Naive thymus-derived CD4-positive, alpha-beta T cell (primary cell): ENCODE results near the gene TIMM10. TPM values are rescaled to one million over a fixed set of nuclear protein-coding genes. Genes with fewer than 3 reads are reported as not detected.

ENCODE experiments used
- ATAC-seq: fragments of 150-1000 bp; cut with Tn5 transposase; 2 replicates; pipeline ENCODE4 v1.10.0; 2021; ENCODE audit warnings: mild to moderate bottlenecking, moderate library complexity
- CTCF ChIA-PET: fragments of 350-600 bp; sonication (Branson Sonifier 250); formaldehyde crosslinking; loops from one replicate; lab custom pipeline; 2021; ENCODE audit warnings: antibody characterized with exemption; lab: Charles Lee
- POLR2A ChIA-PET: fragments of 350-600 bp; sonication (Branson Sonifier 250); formaldehyde crosslinking; loops from one replicate; lab custom pipeline; 2021; ENCODE audit warnings: antibody characterized with exemption, inconsistent platforms; lab: Charles Lee
- DNase-seq, 9 donors: peaks; one replicate each; pipeline versions ENCODE4 v3.0.0 to v3.0.0-alpha.2; 2020 to 2022; ENCODE audit warnings: mixed read lengths in 1 of 9
- H3K27ac ChIP-seq: one replicate; pipeline ENCODE4 v1.7.0; 2013; ENCODE audit warnings: mild to moderate bottlenecking, low read depth, low read length, moderate library complexity
- H3K27me3 ChIP-seq, 2 donors: one replicate each; pipeline ENCODE4 v1.7.0; 2013; ENCODE audit warnings: low read length in 2 of 2, mild to moderate bottlenecking in 2 of 2, moderate library complexity in 2 of 2; ENCODE audit not compliant: control insufficient read depth in 2 of 2, insufficient read depth in 2 of 2
- H3K36me3 ChIP-seq, 3 experiments: 1 replicate in 2 of 3; 2 replicates in 1 of 3; pipeline ENCODE4 v1.7.0; 2013; ENCODE audit warnings: low read length in 3 of 3, mild to moderate bottlenecking in 3 of 3, moderate library complexity in 1 of 3; ENCODE audit not compliant: insufficient read depth in 3 of 3, control insufficient read depth in 2 of 3
- H3K4me1 ChIP-seq, 2 donors: one replicate each; pipeline ENCODE4 v1.7.0; 2013; ENCODE audit warnings: low read length in 2 of 2, mild to moderate bottlenecking in 2 of 2, moderate library complexity in 1 of 2; ENCODE audit not compliant: control insufficient read depth in 2 of 2, insufficient read depth in 2 of 2
- H3K4me3 ChIP-seq: 2 replicates; pipeline ENCODE4 v1.7.0; 2013; ENCODE audit warnings: mild to moderate bottlenecking, low read length
- H3K9me3 ChIP-seq, 3 experiments: 1 replicate in 2 of 3; 2 replicates in 1 of 3; pipeline ENCODE4 v1.7.0; 2013; ENCODE audit warnings: low read length in 3 of 3; ENCODE audit not compliant: control insufficient read depth in 2 of 3
- H3K27ac Mint-ChIP-seq, 9 donors: one replicate each; pipeline ENCODE4 v1.8.0; 2020 to 2022; ENCODE audit warnings: mixed read lengths in 9 of 9, mild to moderate bottlenecking in 8 of 9, moderate library complexity in 5 of 9, inconsistent platforms in 2 of 9
- H3K27me3 Mint-ChIP-seq, 5 donors: one replicate each; pipeline ENCODE4 v1.8.0; 2021 to 2022; ENCODE audit warnings: mixed read lengths in 5 of 5, mild to moderate bottlenecking in 1 of 5
- H3K36me3 Mint-ChIP-seq, 5 donors: one replicate each; pipeline ENCODE4 v1.8.0; 2020 to 2022; ENCODE audit warnings: mixed read lengths in 5 of 5, mild to moderate bottlenecking in 3 of 5, inconsistent platforms in 1 of 5
- H3K4me1 Mint-ChIP-seq, 7 donors: one replicate each; pipeline ENCODE4 v1.8.0; 2020 to 2022; ENCODE audit warnings: mixed read lengths in 7 of 7, mild to moderate bottlenecking in 3 of 7, inconsistent platforms in 1 of 7
- H3K4me3 Mint-ChIP-seq, 10 donors: one replicate each; pipeline ENCODE4 v1.8.0; 2020 to 2022; ENCODE audit warnings: mild to moderate bottlenecking in 10 of 10, mixed read lengths in 10 of 10, moderate library complexity in 6 of 10, inconsistent platforms in 2 of 10
- H3K9me3 Mint-ChIP-seq, 11 donors: one replicate each; pipeline ENCODE4 v1.8.0; 2020 to 2022; ENCODE audit warnings: mixed read lengths in 11 of 11, mild to moderate bottlenecking in 4 of 11, inconsistent platforms in 1 of 11, moderate library complexity in 1 of 11
- intact Hi-C, 2 donors: fragments of 100-400 bp; cut with micrococcal nuclease; formaldehyde crosslinking; loops; one replicate each; pipeline ENCODE4 v1.15.1; 2023
- polyA plus RNA-seq, 2 donors: library from polyadenylated mRNA; unstranded; fragments of 300-500 nt; fragmentation: Illumina TruSeq; gene quantifications; one replicate each; pipeline ENCODE4 v1.2.3, GENCODE V29; 2021
- total RNA-seq, 6 experiments: library from RNA in 5 of 6; stranded (reverse) in 5 of 6; gene quantifications; 1 replicate in 5 of 6; 2 replicates in 1 of 6; pipeline ENCODE4 v1.2.3 and lab custom pipeline; 2021 to 2026

The TIMM10 gene
- total and polyA plus RNA-seq, 7 experiments from 2014 or later: 23.7 to 79.4 (median 37.1) TPM

GRCh38 chr11:57479021-57479663 is 51.4 kb downstream of the TIMM10 start:
- H3K27me3 Mint-ChIP-seq: peaks cover 0 to 77% (median 6%) of the 10 kb centered on the region in 5 donors
- Histone ChIP-seq H3K27ac (no peak overlapping the region), H3K36me3 (no peaks in the 10 kb centered on the region), H3K4me1 (peaks cover 16 to 33% of the 10 kb centered on the region in 2 donors), H3K4me3 (no peak overlapping the region), H3K9me3 (no peaks in the 10 kb centered on the region), H3K27me3 (no peaks in the 10 kb centered on the region)
- intact Hi-C loops: no loop called here
- CTCF ChIA-PET: interaction anchor here (0.7 to 9.3 kb wide), 3 partner anchors 19 to 134 kb away, joined by 3 to 104 read pairs (median 3); partner anchors contain the start of gene RTN4RL2
- peak overlapping the region in 3 of 10 donors; percentile 6 to 42 (median 38) for H3K4me3 Mint-ChIP-seq
- no peaks in the 10 kb centered on the region for H3K9me3 Mint-ChIP-seq
- peaks cover 0 to 1% (median 0%) of the 10 kb centered on the region in 5 donors for H3K36me3 Mint-ChIP-seq
- peaks cover 1 to 43% (median 31%) of the 10 kb centered on the region in 7 donors for H3K4me1 Mint-ChIP-seq
- peak overlapping the region in 1 of 9 donors; percentile 63 for H3K27ac Mint-ChIP-seq
- POLR2A ChIA-PET: interaction anchor here (1.0 kb wide), 1 partner anchor 21 kb away, joined by 3 read pairs; no protein-coding TSS in a partner anchor
- DNase-seq: no peak
- ATAC-seq: no peak

Other genes starting within 250 kb of the TIMM10 start
- 10 to 100 TPM; 11.2 to 22.0 (median 15.9) TPM for gene TNKS1BP1, start 205.8 kb downstream of the TIMM10 start, total RNA-seq
- gene TNKS1BP1, start 205.8 kb downstream of the TIMM10 start, polyA plus RNA-seq: 1 to 10 TPM; 2.8 to 7.5 TPM
- 100 to 1,000 TPM in 1 of 5 experiments, 10 to 100 TPM in 4; 46.9 to 146 (median 70.1) TPM for gene SSRP1, start 194.9 kb downstream of the TIMM10 start, total RNA-seq
- gene SSRP1, start 194.9 kb downstream of the TIMM10 start, polyA plus RNA-seq: 10 to 100 TPM; 34.3 to 48.9 TPM
- not detected for gene P2RX3, start 192.4 kb downstream of the TIMM10 start, total RNA-seq
- not detected for gene P2RX3, start 192.4 kb downstream of the TIMM10 start, polyA plus RNA-seq
- not detected for gene PRG3, start 149.6 kb downstream of the TIMM10 start, total RNA-seq
- not detected for gene PRG3, start 149.6 kb downstream of the TIMM10 start, polyA plus RNA-seq
- gene PRG2, start 140.1 kb downstream of the TIMM10 start, total RNA-seq: 1 to 10 TPM in 1 of 5 experiments, under 1 TPM in 2, not detected in 2; 0.44 to 1.7 (median 0.48) TPM
- gene PRG2, start 140.1 kb downstream of the TIMM10 start, polyA plus RNA-seq: not detected
- gene SLC43A3, start 103.6 kb downstream of the TIMM10 start, total RNA-seq: 10 to 100 TPM; 10.5 to 67.9 (median 12.2) TPM
- 10 to 100 TPM; 10.0 to 16.7 TPM for gene SLC43A3, start 103.6 kb downstream of the TIMM10 start, polyA plus RNA-seq
- gene RTN4RL2, start 70.2 kb downstream of the TIMM10 start, total RNA-seq: under 1 TPM in 3 of 5 experiments, not detected in 2; 0.19 to 0.47 (median 0.27) TPM
- gene RTN4RL2, start 70.2 kb downstream of the TIMM10 start, polyA plus RNA-seq: under 1 TPM; 0.08 to 0.44 TPM
- gene SLC43A1, start 15.1 kb downstream of the TIMM10 start, total RNA-seq: 10 to 100 TPM; 10.1 to 19.2 (median 16.3) TPM
- 10 to 100 TPM; 12.7 to 15.4 TPM for gene SLC43A1, start 15.1 kb downstream of the TIMM10 start, polyA plus RNA-seq
- not detected for gene SMTNL1, start 6.8 kb upstream of the TIMM10 start, total RNA-seq
- under 1 TPM; 0.28 to 0.44 TPM for gene SMTNL1, start 6.8 kb upstream of the TIMM10 start, polyA plus RNA-seq
- gene UBE2L6, start 36.9 kb upstream of the TIMM10 start, total RNA-seq: 100 to 1,000 TPM in 1 of 5 experiments, 10 to 100 TPM in 4; 51.1 to 326 (median 64.2) TPM
- gene UBE2L6, start 36.9 kb upstream of the TIMM10 start, polyA plus RNA-seq: 100 to 1,000 TPM; 236 to 238 TPM
- 1 to 10 TPM in 1 of 5 experiments, under 1 TPM in 2, not detected in 2; 0.21 to 3.7 (median 0.97) TPM for gene SERPING1, start 66.9 kb upstream of the TIMM10 start, total RNA-seq
- gene SERPING1, start 66.9 kb upstream of the TIMM10 start, polyA plus RNA-seq: not detected
- 10 to 100 TPM in 2 of 5 experiments, 1 to 10 TPM in 2, under 1 TPM in 1; 0.70 to 13.4 (median 4.3) TPM for gene YPEL4, start 119.2 kb upstream of the TIMM10 start, total RNA-seq
- under 1 TPM; 0.15 to 0.18 TPM for gene YPEL4, start 119.2 kb upstream of the TIMM10 start, polyA plus RNA-seq
- 10 to 100 TPM; 12.8 to 18.5 (median 14.7) TPM for gene CLP1, start 127.0 kb upstream of the TIMM10 start, total RNA-seq
- gene CLP1, start 127.0 kb upstream of the TIMM10 start, polyA plus RNA-seq: 10 to 100 TPM; 10.1 to 10.3 TPM
- gene ZDHHC5, start 137.4 kb upstream of the TIMM10 start, total RNA-seq: 10 to 100 TPM; 51.4 to 82.2 (median 59.1) TPM
- gene ZDHHC5, start 137.4 kb upstream of the TIMM10 start, polyA plus RNA-seq: 10 to 100 TPM; 26.9 to 44.5 TPM
- 10 to 100 TPM; 10.2 to 15.6 (median 12.4) TPM for gene MED19, start 181.5 kb upstream of the TIMM10 start, total RNA-seq
- gene MED19, start 181.5 kb upstream of the TIMM10 start, polyA plus RNA-seq: 10 to 100 TPM; 12.4 to 13.8 TPM
- gene TMX2, start 181.8 kb upstream of the TIMM10 start, total RNA-seq: 10 to 100 TPM; 43.0 to 67.3 (median 64.8) TPM
- gene TMX2, start 181.8 kb upstream of the TIMM10 start, polyA plus RNA-seq: 10 to 100 TPM; 79.0 to 91.2 TPM
- 100 to 1,000 TPM in 3 of 5 experiments, 10 to 100 TPM in 2; 93.6 to 193 (median 124) TPM for gene SELENOH, start 210.7 kb upstream of the TIMM10 start, total RNA-seq
- 100 to 1,000 TPM; 339 to 382 TPM for gene SELENOH, start 210.7 kb upstream of the TIMM10 start, polyA plus RNA-seq
- not detected for gene BTBD18, start 221.1 kb upstream of the TIMM10 start, total RNA-seq
- gene BTBD18, start 221.1 kb upstream of the TIMM10 start, polyA plus RNA-seq: under 1 TPM; 0.56 to 0.95 TPM
- 10 to 100 TPM in 4 of 5 experiments, 1 to 10 TPM in 1; 9.3 to 32.0 (median 13.7) TPM for gene CTNND1, start 231.0 kb upstream of the TIMM10 start, total RNA-seq
- 1 to 10 TPM in 1 of 2 donors, under 1 TPM in 1; 0.80 to 2.0 TPM for gene CTNND1, start 231.0 kb upstream of the TIMM10 start, polyA plus RNA-seq